HG03439 (cell line): ENCODE measurements around the gene KCNMA1.

Source experiments
- ATAC-seq: cut with Tn5 transposase; IDR thresholded peaks from one replicate; pipeline ENCODE4 v1.9.1; 2021; ENCODE audit warnings: mild to moderate bottlenecking, moderate library complexity; ENCODE audit not compliant: unreplicated experiment

KCNMA1 gene

GRCh38 chr10:76868098-76868977 is 769.3 kb downstream of the KCNMA1 start:
- ATAC-seq = no peak

- ATAC-seq = no peak
These were observed 770.6 kb downstream of the KCNMA1 start for GRCh38 chr10:76866841-76867586.

GRCh38 chr10:76864922-76865321 is 772.7 kb downstream of the KCNMA1 start:
- no peak for ATAC-seq

- ATAC-seq = no peak
These were observed 778.9 kb downstream of the KCNMA1 start for GRCh38 chr10:76858721-76859120.

- no peak for ATAC-seq
These were observed 796.8 kb downstream of the KCNMA1 start for GRCh38 chr10:76840802-76841201.

GRCh38 chr10:76839276-76839675 is 798.3 kb downstream of the KCNMA1 start:
- ATAC-seq = no peak

- no peak for ATAC-seq
These were observed 807.4 kb downstream of the KCNMA1 start for GRCh38 chr10:76830218-76830617.

- no peak for ATAC-seq
These were observed 807.9 kb downstream of the KCNMA1 start for GRCh38 chr10:76829724-76830123.
